Breast epithelium (tissue), 3 donors: ENCODE data around the gene CENPA.

Experiments
- CTCF ChIP-seq, 3 donors: fragments of 450-650 bp; IDR thresholded peaks; one replicate each; pipeline ENCODE4 v1.5.1; 2016 to 2017; ENCODE audit warnings: antibody characterized with exemption in 3 of 3, mild to moderate bottlenecking in 3 of 3, moderate library complexity in 3 of 3
- POLR2A ChIP-seq: fragments of 450-650 bp; IDR thresholded peaks from one replicate; pipeline ENCODE4 v1.6.1; 2016; ENCODE audit warnings: antibody characterized with exemption, mild to moderate bottlenecking, moderate library complexity
- POLR2AphosphoS5 ChIP-seq, 3 donors: sonication (generic); formaldehyde crosslinking; IDR thresholded peaks; one replicate each; pipeline ENCODE4 v1.6.1; 2017; ENCODE audit warnings: antibody characterized with exemption in 3 of 3

- TF ChIP-seq POLR2A: no peak
- no peak for TF ChIP-seq CTCF (IDR thresholded peaks at IDR 0.05)
- no peak for TF ChIP-seq POLR2AphosphoS5 (IDR thresholded peaks at IDR 0.05)
Observed at GRCh38 chr2:26740890-26741302, 45.0 kb upstream of the CENPA start.
